IMR-90 (cell line): Measurements from ENCODE around the gene HMX1. TPM values are rescaled to one million over a fixed set of nuclear protein-coding genes. Genes with fewer than 3 reads are reported as not detected.

ENCODE experiments used
- ATAC-seq: fragments of 200-7000 bp; cut with Tn5 transposase; 2 replicates; pipeline ENCODE4 v1.9.1; 2020; ENCODE audit warnings: low read depth, mild to moderate bottlenecking, moderate library complexity
- BruUV-seq: library from RNA; stranded (reverse); fragments of 400-500 nt; replicated peaks from 2 replicates; lab custom pipeline; 2021; lab: Mats Ljungman, UMichigan
- CTCF ChIA-PET: fragments of 300-600 bp; formaldehyde crosslinking; extraction: SDS; loops from one replicate; lab custom pipeline; 2021; ENCODE audit warnings: antibody characterized with exemption; lab: Yijun Ruan, JAX
- POLR2A ChIA-PET: fragments of 300-600 bp; sonication (Branson Sonifier 250); formaldehyde crosslinking; loops from one replicate; lab custom pipeline; 2022; ENCODE audit warnings: antibody characterized with exemption; ENCODE audit not compliant: unreplicated experiment; lab: Charles Lee
- DNase-seq: peaks from one replicate; pipeline ENCODE4 v3.0.0; 2013
- H2AFZ ChIP-seq: replicated peaks from 2 replicates; pipeline ENCODE3; 2013; ENCODE audit warnings: low read length, mild to moderate bottlenecking; ENCODE audit not compliant: poor library complexity
- H2AK5ac ChIP-seq: 2 replicates; pipeline ENCODE4 v1.6.1; 2013; ENCODE audit warnings: low read depth, low read length, inconsistent platforms
- H2AK9ac ChIP-seq: replicated peaks from 2 replicates; pipeline ENCODE3; 2013; ENCODE audit warnings: mild to moderate bottlenecking, low read depth, low read length, moderate library complexity; ENCODE audit not compliant: poor library complexity
- H2BK120ac ChIP-seq: 2 replicates; pipeline ENCODE4 v1.6.1; 2013; ENCODE audit warnings: low read depth, low read length, inconsistent platforms
- H2BK15ac ChIP-seq: 3 replicates; pipeline ENCODE4 v1.6.1; 2013; ENCODE audit warnings: low read depth, low read length, inconsistent platforms
- H2BK20ac ChIP-seq: 2 replicates; pipeline ENCODE4 v1.6.1; 2013; ENCODE audit warnings: low read depth, mild to moderate bottlenecking, inconsistent platforms, low read length, moderate library complexity
- H2BK5ac ChIP-seq: 2 replicates; pipeline ENCODE4 v1.6.1; 2013; ENCODE audit warnings: mild to moderate bottlenecking, low read depth, low read length, inconsistent platforms; ENCODE audit not compliant: poor library complexity, severe bottlenecking
- H3K14ac ChIP-seq: replicated peaks from 2 replicates; pipeline ENCODE4 v1.6.1; 2013; ENCODE audit warnings: low read depth, low read length, inconsistent platforms
- H3K18ac ChIP-seq: 2 replicates; pipeline ENCODE4 v1.6.1; 2013; ENCODE audit warnings: low read depth, low read length, control low read depth
- H3K23ac ChIP-seq: 2 replicates; pipeline ENCODE4 v1.6.1; 2013; ENCODE audit warnings: low read depth, low read length, inconsistent platforms
- H3K27ac ChIP-seq: 2 replicates; pipeline ENCODE4 v1.5.1; 2013; ENCODE audit warnings: mild to moderate bottlenecking, control low read depth, low read length; ENCODE audit not compliant: insufficient read depth
- H3K27me3 ChIP-seq: 2 replicates; pipeline ENCODE4 v1.6.1; 2013; ENCODE audit warnings: low read length; ENCODE audit not compliant: control insufficient read depth, insufficient read depth
- H3K36me3 ChIP-seq: 2 replicates; pipeline ENCODE4 v1.6.1; 2013; ENCODE audit warnings: low read length, mixed read lengths; ENCODE audit not compliant: control insufficient read depth, insufficient read depth
- H3K4ac ChIP-seq: 2 replicates; pipeline ENCODE4 v1.6.1; 2013; ENCODE audit warnings: low read depth, low read length, inconsistent platforms
- H3K4me1 ChIP-seq: 2 replicates; pipeline ENCODE4 v1.6.1; 2013; ENCODE audit warnings: low read length, mixed read lengths; ENCODE audit not compliant: control insufficient read depth, insufficient read depth
- H3K4me2 ChIP-seq: 2 replicates; pipeline ENCODE4 v1.6.1; 2013; ENCODE audit warnings: low read depth, mild to moderate bottlenecking, control low read depth, low read length, moderate library complexity
- H3K4me3 ChIP-seq: 2 replicates; pipeline ENCODE4 v1.5.1; 2013; ENCODE audit warnings: low read depth, mild to moderate bottlenecking, control low read depth, low read length, moderate library complexity; ENCODE audit not compliant: insufficient read depth
- H3K56ac ChIP-seq: 2 replicates; pipeline ENCODE4 v1.6.1; 2013; ENCODE audit warnings: low read length, inconsistent platforms; ENCODE audit not compliant: insufficient read depth; ENCODE audit errors: extremely low read depth
- H3K79me1 ChIP-seq, 2 experiments: 2 replicates each; pipeline ENCODE4 v1.6.1; 2013; ENCODE audit warnings: low read length in 2 of 2, inconsistent platforms in 1 of 2, low read depth in 1 of 2
- H3K9ac ChIP-seq: 2 replicates; pipeline ENCODE4 v1.6.1; 2013; ENCODE audit warnings: low read depth, low read length, control low read depth
- H3K9me1 ChIP-seq: 2 replicates; pipeline ENCODE4 v1.6.1; 2013; ENCODE audit warnings: low read length, inconsistent platforms; ENCODE audit not compliant: insufficient read depth
- H3K9me3 ChIP-seq: 2 replicates; pipeline ENCODE4 v1.6.1; 2013; ENCODE audit warnings: low read length; ENCODE audit not compliant: control insufficient read depth, insufficient read depth
- H4K20me1 ChIP-seq: 2 replicates; pipeline ENCODE4 v1.6.1; 2013; ENCODE audit warnings: low read length, inconsistent platforms; ENCODE audit not compliant: insufficient read depth
- H4K5ac ChIP-seq: 2 replicates; pipeline ENCODE4 v1.6.1; 2013; ENCODE audit warnings: mild to moderate bottlenecking, low read depth, low read length, control low read depth
- H4K8ac ChIP-seq, 2 experiments: 2 replicates each; pipeline ENCODE4 v1.6.1; 2013; ENCODE audit warnings: low read depth in 2 of 2, low read length in 2 of 2, control low read depth in 1 of 2, inconsistent platforms in 1 of 2
- H4K91ac ChIP-seq: 2 replicates; pipeline ENCODE4 v1.6.1; 2013; ENCODE audit warnings: low read depth, low read length, inconsistent platforms; ENCODE audit not compliant: insufficient read depth
- CEBPB ChIP-seq: IDR thresholded peaks from 2 replicates; pipeline ENCODE4 v1.6.1; 2012; ENCODE audit warnings: low read depth, low read length, improper control_type of control experiment
- CHD1 ChIP-seq: IDR thresholded peaks from 2 replicates; pipeline ENCODE4 v1.6.1; 2012; ENCODE audit warnings: low read depth, low read length, improper control_type of control experiment
- MAFK ChIP-seq: IDR thresholded peaks from 2 replicates; pipeline ENCODE4 v1.6.1; 2012; ENCODE audit warnings: low read depth, low read length, improper control_type of control experiment
- POLR2A ChIP-seq: IDR thresholded peaks from 2 replicates; pipeline ENCODE4 v1.6.1; 2012; ENCODE audit warnings: mild to moderate bottlenecking, low read depth, low read length
- WGBS, 2 experiments: methylation state at CpG; one replicate each; pipeline versions ENCODE4 v1.1.5 to v1.1.7; 2013; ENCODE audit warnings: missing lambda C conversion rate in 2 of 2; ENCODE audit not compliant: insufficient read length in 1 of 2; ENCODE audit errors: extremely low coverage in 2 of 2; 5-methylcytosine and 5-hydroxymethylcytosine counted together
- dilution Hi-C: fragments of 300-500 bp; cut with HindIII; formaldehyde crosslinking; loops from one replicate; pipeline ENCODE4 v1.14.3; 2018; ENCODE audit warnings: low sequenced_read_pairs; ENCODE audit not compliant: unreplicated experiment
- in situ Hi-C: fragments of 300-500 bp; cut with MboI; formaldehyde crosslinking; loops from 3 replicates; pipeline ENCODE4 v1.14.3; 2019; ENCODE audit warnings: low sequenced_read_pairs, inconsistent platforms, mixed read lengths
- intact Hi-C: fragments of 100-400 bp; cut with micrococcal nuclease; formaldehyde crosslinking; loops from 2 replicates; pipeline ENCODE4 v1.10.0; 2022
- polyA plus RNA-seq, 3 experiments: library from polyadenylated mRNA; depleted of rRNA; stranded (reverse); fragments of >200 nt; gene quantifications; 2 replicates each; pipeline ENCODE4 v1.2.3, GENCODE V29; 2012; ENCODE audit warnings: low replicate concordance in 1 of 3
- total RNA-seq: library from RNA; depleted of rRNA; stranded (reverse); fragments of >200 nt; gene quantifications from 2 replicates; pipeline ENCODE4 v1.2.3, GENCODE V29; 2012
- TF ChIP-seq, protein P1 (sequence below): conservative IDR thresholded peaks from 2 replicates; pipeline ENCODE4 v1.5.1; 2012; ENCODE audit warnings: mild to moderate bottlenecking, low read depth, low read length, improper control_type of control experiment

The HMX1 gene
- total and polyA plus RNA-seq, 2 of the 4 experiments (the other 2 are of a cell fraction) = not detected

DNA sequence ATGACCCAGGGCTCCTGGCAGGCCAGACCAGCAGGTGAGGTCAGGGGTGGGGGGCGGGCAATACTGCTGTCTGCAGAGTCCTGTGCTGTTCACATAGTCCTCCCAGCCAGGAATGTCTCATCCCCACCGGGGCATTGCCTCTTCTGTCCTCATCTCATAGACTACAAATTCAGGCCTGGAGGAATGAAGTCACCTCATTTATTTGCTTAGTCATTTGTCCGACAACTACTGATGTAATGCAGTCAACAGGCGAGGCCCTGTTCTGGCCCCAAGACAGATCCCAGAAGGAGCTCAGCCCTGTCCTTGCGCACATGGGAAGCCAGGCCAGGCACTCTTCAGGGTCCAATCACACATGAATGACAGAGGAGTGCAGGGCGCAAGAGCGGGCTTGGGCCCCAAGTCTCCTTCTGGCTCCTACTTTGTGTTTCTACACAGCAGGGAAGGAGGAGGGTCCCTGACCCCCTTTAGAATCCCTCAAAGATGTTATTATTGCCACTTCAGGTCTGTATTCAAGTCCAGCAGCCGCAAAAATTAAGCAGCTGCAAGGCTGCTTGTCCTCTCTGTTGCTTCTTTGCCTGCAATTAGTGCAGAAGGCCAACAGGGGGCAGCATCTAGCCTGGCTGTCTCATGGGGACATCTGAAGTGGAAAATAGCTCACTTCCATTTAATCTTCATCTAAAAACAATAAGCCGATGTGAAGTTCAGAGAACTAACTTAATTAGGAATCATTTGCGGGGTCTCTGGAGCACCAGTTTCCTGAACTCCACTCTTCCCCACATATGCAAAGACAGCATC, 15.2 kb upstream of the HMX1 start:
- H3K4me3 ChIP-seq = no peak overlapping the region
- H3K23ac ChIP-seq = no peak overlapping the region
- no peak overlapping the region for H2BK5ac ChIP-seq
- no peaks in the 10 kb centered on the region for H3K9me3 ChIP-seq
- in situ Hi-C loops = no loop called here
- no peak overlapping the region for H3K18ac ChIP-seq
- H2AK9ac ChIP-seq = no peak overlapping the region
- ChIA-PET POLR2A (no interaction called here), CTCF (no interaction called here)
- H3K27ac ChIP-seq = no peak overlapping the region
- peaks cover 27% of the 10 kb centered on the region for H3K27me3 ChIP-seq
- H3K56ac ChIP-seq = no peak overlapping the region
- no peaks in the 10 kb centered on the region for H3K36me3 ChIP-seq
- no peak overlapping the region for H4K5ac ChIP-seq
- no peak overlapping the region for H2BK15ac ChIP-seq
- no peak overlapping the region for H3K14ac ChIP-seq
- H3K9ac ChIP-seq = no peak overlapping the region
- intact Hi-C loops = loop anchor here (10.0 kb wide), 1 partner anchor 192 kb away; no protein-coding TSS in a partner anchor
- TF ChIP-seq CEBPB (no peak), MAFK (no peak), POLR2A (no peak), CHD1 (no peak)
- TF ChIP-seq, protein P1, sequence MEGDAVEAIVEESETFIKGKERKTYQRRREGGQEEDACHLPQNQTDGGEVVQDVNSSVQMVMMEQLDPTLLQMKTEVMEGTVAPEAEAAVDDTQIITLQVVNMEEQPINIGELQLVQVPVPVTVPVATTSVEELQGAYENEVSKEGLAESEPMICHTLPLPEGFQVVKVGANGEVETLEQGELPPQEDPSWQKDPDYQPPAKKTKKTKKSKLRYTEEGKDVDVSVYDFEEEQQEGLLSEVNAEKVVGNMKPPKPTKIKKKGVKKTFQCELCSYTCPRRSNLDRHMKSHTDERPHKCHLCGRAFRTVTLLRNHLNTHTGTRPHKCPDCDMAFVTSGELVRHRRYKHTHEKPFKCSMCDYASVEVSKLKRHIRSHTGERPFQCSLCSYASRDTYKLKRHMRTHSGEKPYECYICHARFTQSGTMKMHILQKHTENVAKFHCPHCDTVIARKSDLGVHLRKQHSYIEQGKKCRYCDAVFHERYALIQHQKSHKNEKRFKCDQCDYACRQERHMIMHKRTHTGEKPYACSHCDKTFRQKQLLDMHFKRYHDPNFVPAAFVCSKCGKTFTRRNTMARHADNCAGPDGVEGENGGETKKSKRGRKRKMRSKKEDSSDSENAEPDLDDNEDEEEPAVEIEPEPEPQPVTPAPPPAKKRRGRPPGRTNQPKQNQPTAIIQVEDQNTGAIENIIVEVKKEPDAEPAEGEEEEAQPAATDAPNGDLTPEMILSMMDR = no peak; the same call in 1 of the 2 replicates
- no peak overlapping the region for H4K91ac ChIP-seq
- H4K20me1 ChIP-seq = no peaks in the 10 kb centered on the region
- H3K9me1 ChIP-seq = no peaks in the 10 kb centered on the region
- H3K4me2 ChIP-seq = no peak overlapping the region
- H2AK5ac ChIP-seq = no peak overlapping the region
- dilution Hi-C loops = no loop called here
- no peak overlapping the region for H2BK120ac ChIP-seq
- no peak overlapping the region for H2BK20ac ChIP-seq
- H3K79me1 ChIP-seq = no peaks in the 10 kb centered on the region
- H3K4me1 ChIP-seq = no peaks in the 10 kb centered on the region
- DNase-seq (no peak), ATAC-seq (no peak)
- H2AFZ ChIP-seq = no peak overlapping the region
- no TSS peak for BruUV-seq
- no peak overlapping the region for H3K4ac ChIP-seq
- no peak overlapping the region for H4K8ac ChIP-seq
- WGBS, 2 experiments = 14% methylated on average over 1 of the region's 10 CpGs; no CpG with 5 or more reads in 1 of the 2 experiments
